ENCODE results near the gene ATP1A3. TPM values are rescaled to one million over a fixed set of nuclear protein-coding genes. Genes with fewer than 3 reads are reported as not detected.
"Not testable (repeated sequence)": the region's sequence is repeated elsewhere in the genome, so short reads cannot be mapped to it uniquely, and the experiment has no call there.

Gene ATP1A3
- total and polyA plus RNA-seq, 8 donors = 0.09 to 1.2 (median 0.32) TPM

DNA sequence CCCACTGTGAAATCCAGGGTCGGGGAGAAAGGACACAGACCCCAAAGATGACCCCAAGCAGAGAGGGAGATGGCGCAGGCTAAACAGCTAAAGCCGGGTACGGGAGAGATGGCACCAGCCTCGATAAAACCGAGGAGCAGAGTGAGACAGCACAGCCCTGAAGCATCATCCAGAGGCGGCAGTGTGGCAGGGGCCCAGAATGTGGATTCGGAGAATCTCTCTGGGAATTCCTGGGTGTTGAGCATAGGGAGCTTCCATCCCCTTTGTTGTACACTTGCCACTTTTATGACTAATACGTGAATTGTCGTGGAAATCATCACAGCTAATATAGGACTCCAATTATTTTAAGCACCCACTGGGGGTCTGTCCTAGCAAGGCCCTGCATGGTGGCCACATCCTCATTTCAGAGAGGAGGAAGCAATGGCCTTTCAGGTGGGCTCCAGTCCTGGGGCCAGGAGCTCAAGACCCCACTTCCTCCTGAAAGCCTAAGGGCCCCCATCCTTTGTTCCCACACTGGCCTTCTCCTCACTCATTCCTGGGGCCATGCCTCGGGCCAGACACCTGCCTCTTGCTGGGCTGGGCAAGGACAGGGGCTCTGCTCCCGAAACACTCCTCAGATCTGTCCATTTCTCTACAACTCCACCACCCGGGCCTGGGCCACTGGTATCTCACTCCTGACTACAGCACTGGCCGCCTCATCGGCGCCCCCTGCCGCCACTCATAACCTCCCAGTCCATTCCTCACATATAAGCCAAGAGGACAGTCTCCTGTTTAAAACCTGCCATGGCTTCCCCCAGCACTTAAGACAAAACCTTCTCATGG, 29.3 kb upstream of the ATP1A3 start:
- 62 to 71% methylated on average over 17 of the region's 17 CpGs for WGBS, 2 donors
- no peaks in the 10 kb centered on the region for H3K4me1 ChIP-seq
- no peak overlapping the region for H3K4me3 ChIP-seq
- DNase-seq (no peak), ATAC-seq (no peak), FAIRE-seq (no peak)
- no peaks in the 10 kb centered on the region for H3K27me3 ChIP-seq
- H3K36me3 ChIP-seq = no peaks in the 10 kb centered on the region
- intact Hi-C loops (cut with DNase I) = no loop called here
- H3K9me3 ChIP-seq = no peaks in the 10 kb centered on the region
- TF ChIP-seq, protein P1, sequence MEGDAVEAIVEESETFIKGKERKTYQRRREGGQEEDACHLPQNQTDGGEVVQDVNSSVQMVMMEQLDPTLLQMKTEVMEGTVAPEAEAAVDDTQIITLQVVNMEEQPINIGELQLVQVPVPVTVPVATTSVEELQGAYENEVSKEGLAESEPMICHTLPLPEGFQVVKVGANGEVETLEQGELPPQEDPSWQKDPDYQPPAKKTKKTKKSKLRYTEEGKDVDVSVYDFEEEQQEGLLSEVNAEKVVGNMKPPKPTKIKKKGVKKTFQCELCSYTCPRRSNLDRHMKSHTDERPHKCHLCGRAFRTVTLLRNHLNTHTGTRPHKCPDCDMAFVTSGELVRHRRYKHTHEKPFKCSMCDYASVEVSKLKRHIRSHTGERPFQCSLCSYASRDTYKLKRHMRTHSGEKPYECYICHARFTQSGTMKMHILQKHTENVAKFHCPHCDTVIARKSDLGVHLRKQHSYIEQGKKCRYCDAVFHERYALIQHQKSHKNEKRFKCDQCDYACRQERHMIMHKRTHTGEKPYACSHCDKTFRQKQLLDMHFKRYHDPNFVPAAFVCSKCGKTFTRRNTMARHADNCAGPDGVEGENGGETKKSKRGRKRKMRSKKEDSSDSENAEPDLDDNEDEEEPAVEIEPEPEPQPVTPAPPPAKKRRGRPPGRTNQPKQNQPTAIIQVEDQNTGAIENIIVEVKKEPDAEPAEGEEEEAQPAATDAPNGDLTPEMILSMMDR (IDR thresholded peaks at IDR 0.05) = no peak
- no peak overlapping the region for H3K27ac ChIP-seq

DNA sequence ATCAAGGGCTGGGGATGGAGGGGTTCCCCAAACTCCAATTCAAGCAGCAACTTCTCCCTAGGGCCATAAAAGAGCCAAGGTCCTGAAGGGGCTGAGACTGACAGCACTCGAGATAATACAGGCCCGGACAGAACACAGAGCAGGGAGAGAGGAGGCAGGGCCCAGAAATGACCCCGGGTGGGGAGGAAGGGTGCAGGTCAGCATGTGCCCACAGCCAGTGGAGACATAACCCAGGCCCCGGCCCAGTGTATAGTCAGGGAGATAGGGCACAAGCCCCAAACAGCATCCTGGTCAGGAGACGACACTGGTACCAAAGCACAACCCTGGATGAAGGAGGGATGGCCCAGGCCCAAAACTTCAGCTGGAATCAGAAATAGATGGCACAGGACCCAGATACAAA, 28.6 kb upstream of the ATP1A3 start:
- no peaks in the 10 kb centered on the region for H3K36me3 ChIP-seq
- H3K27ac ChIP-seq = no peak overlapping the region
- no peak for DNase-seq
- H3K9me3 ChIP-seq = no peaks in the 10 kb centered on the region
- TF ChIP-seq, protein P1 (IDR thresholded peaks at IDR 0.05) = no peak
- ATAC-seq = no peak
- no peaks in the 10 kb centered on the region for H3K4me1 ChIP-seq
- H3K4me3 ChIP-seq = no peak overlapping the region
- no peak for FAIRE-seq
- WGBS, 2 donors = 55 to 69% methylated on average over 5 of the region's 5 CpGs
- H3K27me3 ChIP-seq = no peaks in the 10 kb centered on the region
- intact Hi-C loops (cut with DNase I) = no loop called here

DNA sequence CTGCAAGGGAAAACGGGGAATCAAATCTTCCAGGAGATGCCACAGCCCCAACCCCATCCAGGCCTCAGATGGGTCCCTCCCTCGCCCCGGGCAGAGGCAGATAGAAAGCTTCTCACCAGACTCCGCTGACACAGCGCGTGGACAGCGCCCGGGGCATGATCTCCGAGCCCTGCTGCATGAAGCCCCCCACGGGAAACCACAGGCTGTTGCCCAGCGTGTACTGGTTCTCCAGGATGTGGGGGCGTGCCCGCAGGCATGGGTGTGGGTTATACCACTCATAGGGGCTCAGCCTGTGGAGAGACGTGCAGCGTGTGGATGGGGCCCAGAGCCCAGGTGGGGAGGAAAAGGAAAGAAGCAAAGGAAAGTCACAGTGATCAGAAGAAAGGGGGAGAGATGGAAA, 27.2 kb upstream of the ATP1A3 start:
- H3K36me3 ChIP-seq = no peaks in the 10 kb centered on the region
- ATAC-seq = no peak
- H3K9me3 ChIP-seq = no peaks in the 10 kb centered on the region
- H3K4me1 ChIP-seq = no peaks in the 10 kb centered on the region
- WGBS, 2 donors = 60 to 64% methylated on average over 15 of the region's 15 CpGs
- DNase-seq = no peak
- no peaks in the 10 kb centered on the region for H3K27me3 ChIP-seq
- H3K4me3 ChIP-seq = no peak overlapping the region
- FAIRE-seq = no peak
- no peak overlapping the region for H3K27ac ChIP-seq
- TF ChIP-seq, protein P1 (IDR thresholded peaks at IDR 0.05) = no peak
- intact Hi-C loops (cut with DNase I) = no loop called here

DNA sequence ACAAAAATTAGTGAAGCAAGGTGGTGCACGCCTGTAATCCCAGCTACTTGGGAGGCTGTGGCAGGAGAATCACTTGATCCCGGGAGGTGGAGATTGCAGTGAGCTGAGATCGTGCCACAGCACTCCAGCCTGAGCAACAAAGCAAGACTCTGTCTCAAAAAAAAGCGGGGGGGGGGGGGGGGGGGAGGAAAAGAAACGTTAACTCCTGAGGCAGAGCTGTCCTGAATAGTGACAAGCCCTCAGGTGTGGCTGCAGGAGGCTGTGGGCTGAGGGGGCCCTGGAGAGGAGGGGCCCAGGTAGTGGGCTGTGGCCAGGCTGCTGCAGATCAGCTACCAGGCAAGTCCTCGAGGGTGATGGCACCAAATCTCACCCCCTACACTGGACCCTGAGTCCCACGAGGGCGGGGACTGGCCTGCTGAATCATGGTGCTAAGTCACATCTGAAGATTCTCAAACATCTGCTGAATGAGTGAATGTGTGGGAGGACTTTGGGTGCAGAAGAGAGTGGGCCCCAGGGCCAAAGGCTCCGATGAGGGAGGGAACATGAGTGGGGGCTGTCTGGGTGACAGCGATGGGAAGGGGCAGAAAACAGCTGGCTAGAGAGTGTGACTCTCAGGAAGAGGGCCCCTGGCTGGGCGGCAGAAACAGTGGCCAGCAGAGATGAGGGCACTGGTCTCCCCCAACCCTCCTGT, 24.6 kb upstream of the ATP1A3 start:
- intact Hi-C loops (cut with DNase I) = no loop called here
- Histone ChIP-seq H3K27ac (no peak overlapping the region), H3K36me3 (no peaks in the 10 kb centered on the region), H3K4me3 (no peak overlapping the region), H3K27me3 (no peaks in the 10 kb centered on the region), H3K4me1 (no peaks in the 10 kb centered on the region), H3K9me3 (no peaks in the 10 kb centered on the region)
- no peak for DNase-seq
- TF ChIP-seq, protein P1 (IDR thresholded peaks at IDR 0.05) = no peak
- FAIRE-seq = no peak
- ATAC-seq = no peak
- WGBS, 2 donors = 55 to 64% methylated on average over 9 to 11 of the region's 11 CpGs

DNA sequence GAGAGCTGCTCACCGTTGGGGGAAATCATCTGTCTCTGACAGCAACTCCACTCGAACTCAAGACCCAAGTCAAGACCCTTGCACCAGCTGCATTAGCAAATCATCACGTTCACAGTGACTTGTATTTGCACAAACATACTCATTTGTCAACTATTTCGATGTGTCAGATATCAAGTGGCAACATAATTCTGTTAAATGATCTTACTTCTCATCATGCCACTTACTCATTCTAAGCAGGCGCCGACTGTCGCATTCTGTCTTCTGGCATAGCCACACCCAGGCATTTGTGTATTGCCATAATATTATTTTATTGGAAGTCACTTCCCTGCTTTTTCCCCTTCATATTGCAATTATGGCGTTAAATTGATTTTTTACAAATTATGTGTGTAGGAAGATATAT, 23.0 kb upstream of the ATP1A3 start:
- no peak for DNase-seq
- TF ChIP-seq, protein P1 (IDR thresholded peaks at IDR 0.05) = no peak
- WGBS, 2 donors = 67 to 73% methylated on average over 8 of the region's 8 CpGs
- no peaks in the 10 kb centered on the region for H3K36me3 ChIP-seq
- no peak for FAIRE-seq
- no peak overlapping the region for H3K4me3 ChIP-seq
- ATAC-seq = no peak
- intact Hi-C loops (cut with DNase I) = no loop called here
- H3K4me1 ChIP-seq = no peaks in the 10 kb centered on the region
- no peaks in the 10 kb centered on the region for H3K27me3 ChIP-seq
- no peaks in the 10 kb centered on the region for H3K9me3 ChIP-seq
- H3K27ac ChIP-seq = no peak overlapping the region

DNA sequence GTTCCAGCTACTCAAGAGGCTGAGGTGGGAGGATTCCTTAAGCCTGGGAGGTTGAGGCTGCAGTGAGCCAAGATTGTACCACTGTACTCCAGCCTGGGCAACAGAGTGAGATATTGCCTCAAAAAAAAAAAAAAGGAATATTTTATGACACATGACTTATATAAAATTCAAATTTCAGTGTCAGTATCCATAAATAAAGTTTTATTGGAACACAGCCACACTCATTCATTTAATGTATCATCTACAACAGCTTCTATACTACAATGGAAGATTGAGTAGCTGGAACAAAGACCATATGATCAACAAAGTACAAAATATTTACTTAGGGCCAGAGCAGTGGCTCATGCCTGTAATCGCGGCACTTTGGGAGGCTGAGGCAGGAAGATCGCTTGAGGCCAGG, 18.7 kb upstream of the ATP1A3 start:
- WGBS, 2 donors = 83 to 85% methylated on average over 3 of the region's 3 CpGs
- H3K36me3 ChIP-seq; ATAC-seq; H3K27ac ChIP-seq; DNase-seq; H3K4me1 ChIP-seq; H3K9me3 ChIP-seq; intact Hi-C loops (cut with DNase I); H3K27me3 ChIP-seq; H3K4me3 ChIP-seq; FAIRE-seq: not testable (repeated sequence)
